Peyer's patch (tissue), 4 donors: ENCODE data around the gene DLGAP4.

ENCODE experiments used
- POLR2A ChIP-seq, 2 donors: fragments of 450-650 bp; IDR thresholded peaks; one replicate each; pipeline ENCODE4 v1.5.1; 2017; ENCODE audit warnings: antibody characterized with exemption in 2 of 2, mild to moderate bottlenecking in 2 of 2, moderate library complexity in 2 of 2
- TF ChIP-seq, protein P1 (sequence below), 6 experiments: fragments of 450-650 bp in 4 of 6; fragments of 200-600 bp in 2 of 6; sonication (generic) in 1 of 6; IDR thresholded peaks; one replicate each; pipeline ENCODE4 v1.5.1; 2017 to 2019; ENCODE audit warnings: antibody characterized with exemption in 6 of 6, mild to moderate bottlenecking in 3 of 6, moderate library complexity in 1 of 6

DNA sequence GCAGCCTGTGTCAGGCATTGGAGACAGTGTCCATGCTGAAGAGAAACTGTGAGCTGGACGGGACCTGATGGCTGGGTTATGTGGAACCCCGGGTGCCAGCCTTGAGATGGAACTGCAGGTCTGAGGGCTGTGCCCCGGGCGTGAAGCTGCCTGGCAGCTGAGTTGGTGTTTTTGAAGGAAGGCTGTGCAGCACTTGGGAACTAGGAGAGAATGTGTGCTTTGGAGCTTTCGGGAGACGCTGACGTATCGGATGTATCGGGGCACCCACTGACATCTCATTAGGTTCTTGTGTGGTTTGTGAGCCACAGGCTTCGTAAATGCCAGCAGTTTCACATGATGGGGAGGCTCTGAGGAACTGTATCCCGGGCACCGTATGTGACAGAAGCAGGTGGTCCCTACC, 2.2 kb downstream of the DLGAP4 start:
- TF ChIP-seq POLR2A (IDR thresholded peaks at IDR 0.05), result no peak
- TF ChIP-seq, protein P1, sequence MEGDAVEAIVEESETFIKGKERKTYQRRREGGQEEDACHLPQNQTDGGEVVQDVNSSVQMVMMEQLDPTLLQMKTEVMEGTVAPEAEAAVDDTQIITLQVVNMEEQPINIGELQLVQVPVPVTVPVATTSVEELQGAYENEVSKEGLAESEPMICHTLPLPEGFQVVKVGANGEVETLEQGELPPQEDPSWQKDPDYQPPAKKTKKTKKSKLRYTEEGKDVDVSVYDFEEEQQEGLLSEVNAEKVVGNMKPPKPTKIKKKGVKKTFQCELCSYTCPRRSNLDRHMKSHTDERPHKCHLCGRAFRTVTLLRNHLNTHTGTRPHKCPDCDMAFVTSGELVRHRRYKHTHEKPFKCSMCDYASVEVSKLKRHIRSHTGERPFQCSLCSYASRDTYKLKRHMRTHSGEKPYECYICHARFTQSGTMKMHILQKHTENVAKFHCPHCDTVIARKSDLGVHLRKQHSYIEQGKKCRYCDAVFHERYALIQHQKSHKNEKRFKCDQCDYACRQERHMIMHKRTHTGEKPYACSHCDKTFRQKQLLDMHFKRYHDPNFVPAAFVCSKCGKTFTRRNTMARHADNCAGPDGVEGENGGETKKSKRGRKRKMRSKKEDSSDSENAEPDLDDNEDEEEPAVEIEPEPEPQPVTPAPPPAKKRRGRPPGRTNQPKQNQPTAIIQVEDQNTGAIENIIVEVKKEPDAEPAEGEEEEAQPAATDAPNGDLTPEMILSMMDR (IDR thresholded peaks at IDR 0.05), result no peak
